Adrenal gland (tissue), 12 donors: Measurements from ENCODE around the gene RTF2. TPM values are rescaled to one million over a fixed set of nuclear protein-coding genes. Genes with fewer than 3 reads are reported as not detected.

Experiments
- DNase-seq, 7 donors: peaks; one replicate each; pipeline ENCODE4 v3.0.0-alpha.2; 2019 to 2020
- H3K27ac ChIP-seq, 5 donors: fragments of 200-600 bp; sonication (generic) in 4 of 5; 1 replicate in 3 of 5; 2 replicates in 2 of 5; pipeline versions ENCODE4 v1.5.1 to v1.8.0; 2016 to 2020; ENCODE audit warnings: mild to moderate bottlenecking in 1 of 5
- H3K27me3 ChIP-seq: fragments of 200-600 bp; 2 replicates; pipeline ENCODE4 v1.8.0; 2021
- H3K36me3 ChIP-seq, 2 donors: fragments of 200-600 bp; replicated peaks in 1 of 2; 1 replicate in 1 of 2; 2 replicates in 1 of 2; pipeline versions ENCODE4 v1.5.1 to v1.8.0; 2018 to 2022
- H3K4me1 ChIP-seq, 2 donors: fragments of 200-600 bp; replicated peaks in 1 of 2; 1 replicate in 1 of 2; 2 replicates in 1 of 2; pipeline versions ENCODE4 v1.5.1 to v1.8.0; 2018 to 2021
- H3K4me3 ChIP-seq, 4 donors: fragments of 200-600 bp; sonication (generic) in 3 of 4; one replicate each; pipeline ENCODE4 v1.5.1; 2016 to 2018
- H3K9me3 ChIP-seq, 3 donors: fragments of 200-600 bp; sonication (generic) in 1 of 3; replicated peaks in 1 of 3; 1 replicate in 2 of 3; 2 replicates in 1 of 3; pipeline versions ENCODE4 v1.5.1 to v1.8.0; 2016 to 2021
- POLR2A ChIP-seq, 2 donors: fragments of 450-650 bp; IDR thresholded peaks; one replicate each; pipeline ENCODE4 v1.6.1; 2017; ENCODE audit warnings: antibody characterized with exemption in 2 of 2, mild to moderate bottlenecking in 2 of 2, moderate library complexity in 1 of 2
- WGBS, 4 donors: extraction: QIAGEN DNeasy Blood & Tissue Kit in 2 of 4; methylation state at CpG; one replicate each; pipeline versions ENCODE4 v1.1.5 to v1.1.7; 2013 to 2017; 5-methylcytosine and 5-hydroxymethylcytosine counted together
- intact Hi-C, 2 donors: fragments of 100-400 bp; cut with DNase I; formaldehyde crosslinking; loops; one replicate each; pipeline versions ENCODE4 v1.14.1 to v1.15.0; 2022 to 2023
- polyA plus RNA-seq, 3 donors: library from polyadenylated mRNA; stranded (reverse); fragments of 200-250 nt in 2 of 3; fragments of 350-450 nt in 1 of 3; fragmentation: Illumina TruSeq in 1 of 3; extraction: RNeasy Lipid Tissue Mini Kit (QIAGEN cat#74804) in 1 of 3; gene quantifications; one replicate each; pipeline ENCODE4 v1.2.3, GENCODE V29; 2013 to 2014
- total RNA-seq, 9 donors: library from RNA; depleted of rRNA in 4 of 9; stranded (reverse); fragments of >200 nt in 4 of 9; fragments of 120-200 nt in 1 of 9; fragmentation: NEBNext Ultra II Directional in 1 of 9; extraction: Animal tissue kit (Norgen Biotek cat#: 25700) in 1 of 9; gene quantifications; one replicate each; pipeline versions ENCODE4 v1.1.0 to v1.2.4, GENCODE V29; 2013 to 2023
- TF ChIP-seq, protein P1 (sequence below), 6 experiments: fragments of 450-650 bp in 4 of 6; fragments of 200-600 bp in 2 of 6; sonication (generic) in 1 of 6; IDR thresholded peaks; 1 replicate in 5 of 6; 2 replicates in 1 of 6; pipeline versions ENCODE4 v1.5.1 to v1.8.0; 2016 to 2021; ENCODE audit warnings: antibody characterized with exemption in 6 of 6, mild to moderate bottlenecking in 2 of 6, moderate library complexity in 1 of 6
- donor health status: healthy with polysubstance abuse.
- donor health status: Bipolar disorder and iron deficiency.
- donor health status: DM: yes; HTN: yes; CAD: no.
- donor health status: DM: no; HTN: no; CAD: no.
- donor health status: DM: no; HTN: no; CAD: no.
- donor health status: DM: yes; HTN: yes; CAD: no.

The RTF2 gene
- total and polyA plus RNA-seq, 12 donors = 48.8 to 156 (median 92.8) TPM

DNA sequence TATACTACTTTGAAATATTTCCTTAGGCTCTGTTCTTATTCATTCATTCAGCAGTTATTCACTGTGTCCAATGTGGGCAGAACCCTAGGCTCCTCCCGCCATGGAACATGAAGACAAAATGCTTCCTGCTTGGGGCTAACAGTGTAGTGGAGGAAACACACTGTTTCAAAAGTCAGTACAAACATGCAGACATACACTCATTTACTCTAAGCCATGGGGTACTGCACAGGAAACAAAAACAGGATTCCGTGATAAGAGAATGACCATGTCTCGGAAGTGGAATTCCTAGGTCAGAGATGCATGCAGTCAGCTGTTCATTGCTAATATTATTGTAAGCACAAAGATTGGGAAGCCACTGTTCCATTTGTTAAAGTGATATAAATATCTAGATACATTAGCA, 37.7 kb downstream of the RTF2 start:
- Histone ChIP-seq H3K4me1 (no peaks in the 10 kb centered on the region), H3K27ac (no peak overlapping the region), H3K4me3 (no peak overlapping the region), H3K27me3 (no peaks in the 10 kb centered on the region), H3K36me3 (no peaks in the 10 kb centered on the region), H3K9me3 (no peaks in the 10 kb centered on the region)
- DNase-seq = no peak
- TF ChIP-seq, protein P1, sequence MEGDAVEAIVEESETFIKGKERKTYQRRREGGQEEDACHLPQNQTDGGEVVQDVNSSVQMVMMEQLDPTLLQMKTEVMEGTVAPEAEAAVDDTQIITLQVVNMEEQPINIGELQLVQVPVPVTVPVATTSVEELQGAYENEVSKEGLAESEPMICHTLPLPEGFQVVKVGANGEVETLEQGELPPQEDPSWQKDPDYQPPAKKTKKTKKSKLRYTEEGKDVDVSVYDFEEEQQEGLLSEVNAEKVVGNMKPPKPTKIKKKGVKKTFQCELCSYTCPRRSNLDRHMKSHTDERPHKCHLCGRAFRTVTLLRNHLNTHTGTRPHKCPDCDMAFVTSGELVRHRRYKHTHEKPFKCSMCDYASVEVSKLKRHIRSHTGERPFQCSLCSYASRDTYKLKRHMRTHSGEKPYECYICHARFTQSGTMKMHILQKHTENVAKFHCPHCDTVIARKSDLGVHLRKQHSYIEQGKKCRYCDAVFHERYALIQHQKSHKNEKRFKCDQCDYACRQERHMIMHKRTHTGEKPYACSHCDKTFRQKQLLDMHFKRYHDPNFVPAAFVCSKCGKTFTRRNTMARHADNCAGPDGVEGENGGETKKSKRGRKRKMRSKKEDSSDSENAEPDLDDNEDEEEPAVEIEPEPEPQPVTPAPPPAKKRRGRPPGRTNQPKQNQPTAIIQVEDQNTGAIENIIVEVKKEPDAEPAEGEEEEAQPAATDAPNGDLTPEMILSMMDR (IDR thresholded peaks at IDR 0.05) = no peak
- TF ChIP-seq POLR2A (IDR thresholded peaks at IDR 0.05) = no peak
- WGBS, 4 donors = 47 to 60% (median 49%) methylated on average over 3 of the region's 3 CpGs
- intact Hi-C loops = no loop called here

DNA sequence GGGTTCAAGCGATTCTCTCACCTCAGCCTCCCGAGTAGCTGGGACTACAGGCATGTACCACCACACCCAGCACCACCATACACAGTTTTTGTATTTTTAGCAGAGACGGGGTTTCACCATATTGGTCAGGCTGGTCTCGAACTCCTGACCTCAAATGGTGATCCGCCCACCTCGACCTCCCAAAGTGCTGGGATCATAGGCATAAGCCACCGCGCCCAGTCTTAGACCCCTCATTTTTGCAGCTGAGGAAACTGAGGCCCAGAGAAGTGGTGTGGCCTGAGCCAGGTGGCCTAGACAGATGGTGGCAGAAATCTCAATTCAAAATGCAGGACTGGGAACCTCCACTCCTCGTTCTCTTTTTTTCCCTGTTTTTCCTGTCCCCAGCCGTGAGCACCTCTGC, 43.5 kb downstream of the RTF2 start:
- no peak for DNase-seq
- WGBS, 4 donors = 93 to 97% (median 94%) methylated on average over 9 to 10 of the region's 10 CpGs
- H3K27ac ChIP-seq = no peak overlapping the region

DNA sequence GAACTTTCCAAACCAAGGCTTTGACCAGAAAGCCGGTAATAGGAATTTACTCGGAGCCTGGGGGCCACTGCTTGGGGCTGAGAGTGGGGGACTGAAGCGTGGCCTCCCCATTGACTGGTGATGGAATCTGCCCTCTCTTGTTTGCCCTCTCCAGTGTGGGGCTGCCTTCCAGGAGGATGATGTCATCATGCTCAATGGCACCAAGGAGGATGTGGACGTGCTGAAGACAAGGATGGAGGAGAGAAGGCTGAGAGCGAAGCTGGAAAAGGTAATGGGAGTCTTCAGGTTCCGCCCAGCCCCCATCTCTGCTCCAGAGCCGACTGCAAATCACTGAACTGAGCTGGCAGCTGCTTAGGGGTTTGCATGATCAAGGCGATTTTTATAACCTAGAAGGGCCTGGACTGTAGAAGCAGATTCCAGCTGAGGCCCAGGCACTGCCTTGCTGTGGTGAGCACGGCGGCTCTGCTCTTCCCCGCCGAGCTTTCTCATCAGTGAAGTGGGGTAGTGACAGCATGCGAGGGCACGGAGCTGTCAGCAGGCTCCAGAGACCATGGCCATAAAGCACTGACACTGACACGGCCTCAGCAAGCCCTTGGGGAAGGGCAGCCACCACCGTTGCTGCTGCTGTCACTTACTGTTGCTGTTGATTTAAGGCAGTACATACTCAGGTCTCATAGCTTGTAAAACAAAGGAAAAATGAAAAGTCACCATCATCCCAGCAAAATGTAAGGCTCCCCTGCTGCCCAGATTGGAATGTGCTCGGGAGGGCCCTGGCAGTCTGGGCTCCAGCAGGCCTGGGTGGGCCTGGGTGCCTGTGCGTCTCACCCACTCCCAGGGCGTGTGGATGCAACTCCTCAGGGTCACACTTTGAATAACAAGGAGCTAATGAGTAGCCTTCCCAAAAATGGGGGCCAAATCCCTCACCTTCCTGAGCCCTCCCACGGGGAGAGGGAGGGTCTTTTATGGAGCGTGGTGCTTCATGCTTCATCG, 45.0 kb downstream of the RTF2 start:
- intact Hi-C loops = no loop called here
- Histone ChIP-seq H3K36me3 (peaks cover 0 to 25% of the 10 kb centered on the region in 2 donors), H3K4me3 (no peak overlapping the region), H3K9me3 (no peaks in the 10 kb centered on the region), H3K27me3 (no peaks in the 10 kb centered on the region), H3K4me1 (no peaks in the 10 kb centered on the region), H3K27ac (no peak overlapping the region)
- TF ChIP-seq, protein P1 (IDR thresholded peaks at IDR 0.05) = no peak
- no peak for TF ChIP-seq POLR2A (IDR thresholded peaks at IDR 0.05)
- 86 to 88% (median 88%) methylated on average over 13 to 22 of the region's 22 CpGs for WGBS, 4 donors
- no peak for DNase-seq

More for the DNA sequence above, 43.5 kb downstream of the RTF2 start:
- Histone ChIP-seq H3K9me3 (no peaks in the 10 kb centered on the region), H3K36me3 (peaks cover 0 to 10% of the 10 kb centered on the region in 2 donors), H3K27me3 (no peaks in the 10 kb centered on the region), H3K4me3 (no peak overlapping the region), H3K4me1 (no peaks in the 10 kb centered on the region)
- intact Hi-C loops = no loop called here
- TF ChIP-seq POLR2A (IDR thresholded peaks at IDR 0.05) = no peak
- TF ChIP-seq, protein P1 (IDR thresholded peaks at IDR 0.05) = no peak

DNA sequence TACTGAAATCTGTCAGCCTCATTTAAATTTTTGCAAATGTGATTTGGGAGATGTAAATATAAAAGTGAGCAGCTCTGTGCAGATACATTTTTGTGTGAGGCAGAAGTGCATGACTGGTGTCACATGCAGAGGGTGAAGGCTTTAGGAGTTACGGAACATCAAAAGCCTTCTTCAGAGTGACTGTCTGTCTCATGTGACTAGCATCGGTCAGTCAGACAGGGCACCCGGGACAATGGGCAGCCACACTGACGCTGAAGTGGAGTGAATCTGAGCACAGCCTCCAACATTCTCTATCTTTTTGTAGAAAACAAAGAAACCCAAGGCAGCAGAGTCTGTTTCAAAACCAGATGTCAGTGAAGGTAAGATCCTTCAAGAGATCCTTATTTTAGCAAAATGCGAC, 48.2 kb downstream of the RTF2 start:
- TF ChIP-seq, protein P1 (IDR thresholded peaks at IDR 0.05) = no peak
- no peak for TF ChIP-seq POLR2A (IDR thresholded peaks at IDR 0.05)
- no peaks in the 10 kb centered on the region for H3K27me3 ChIP-seq
- DNase-seq = no peak
- intact Hi-C loops = no loop called here
- H3K4me3 ChIP-seq = no peak overlapping the region
- H3K36me3 ChIP-seq = peaks cover 0 to 42% of the 10 kb centered on the region in 2 donors
- no peaks in the 10 kb centered on the region for H3K4me1 ChIP-seq
- H3K9me3 ChIP-seq = peaks cover 0 to 4% (median 0%) of the 10 kb centered on the region in 3 donors
- no peak overlapping the region for H3K27ac ChIP-seq
- 92 to 96% (median 93%) methylated on average over 5 of the region's 5 CpGs for WGBS, 4 donors
